Immature natural killer cell (primary cell): ENCODE results near the gene MDFIC. TPM values are rescaled to one million over a fixed set of nuclear protein-coding genes. Genes with fewer than 3 reads are reported as not detected.

Experiments used
- DNase-seq, 3 donors: peaks; one replicate each; pipeline ENCODE4 v3.0.0; 2022; ENCODE audit warnings: mixed read lengths in 1 of 3
- H3K27ac Mint-ChIP-seq, 6 donors: one replicate each; pipeline ENCODE4 v1.8.0; 2020; ENCODE audit warnings: mixed read lengths in 6 of 6, mild to moderate bottlenecking in 5 of 6, inconsistent platforms in 4 of 6, moderate library complexity in 3 of 6
- H3K27me3 Mint-ChIP-seq, 3 donors: one replicate each; pipeline ENCODE4 v1.8.0; 2020 to 2021; ENCODE audit warnings: low read depth in 3 of 3, mild to moderate bottlenecking in 3 of 3, mixed read lengths in 3 of 3, moderate library complexity in 3 of 3, inconsistent platforms in 1 of 3
- H3K36me3 Mint-ChIP-seq, 3 donors: one replicate each; pipeline ENCODE4 v1.8.0; 2020; ENCODE audit warnings: mixed read lengths in 3 of 3, inconsistent platforms in 2 of 3, mild to moderate bottlenecking in 2 of 3
- H3K4me1 Mint-ChIP-seq, 2 donors: one replicate each; pipeline ENCODE4 v1.8.0; 2020; ENCODE audit warnings: inconsistent platforms in 2 of 2, mild to moderate bottlenecking in 2 of 2, mixed read lengths in 2 of 2, moderate library complexity in 1 of 2
- H3K4me3 Mint-ChIP-seq, 5 donors: one replicate each; pipeline ENCODE4 v1.8.0; 2020; ENCODE audit warnings: mild to moderate bottlenecking in 5 of 5, mixed read lengths in 5 of 5, inconsistent platforms in 3 of 5, moderate library complexity in 3 of 5
- H3K9me3 Mint-ChIP-seq, 6 donors: one replicate each; pipeline ENCODE4 v1.8.0; 2020; ENCODE audit warnings: mild to moderate bottlenecking in 6 of 6, mixed read lengths in 6 of 6, inconsistent platforms in 4 of 6, moderate library complexity in 3 of 6
- polyA plus RNA-seq, 3 donors: library from polyadenylated mRNA; unstranded; fragments of 300-500 nt; fragmentation: Illumina TruSeq; gene quantifications; one replicate each; pipeline ENCODE4 v1.2.3, GENCODE V29; 2021

MDFIC gene
- polyA plus RNA-seq, 3 donors from 2014 or later: 20.3 to 40.5 (median 26.8) TPM

GRCh38 chr7:114997487-114998404 is 75.9 kb downstream of the MDFIC start:
- Mint-ChIP-seq H3K36me3 (peaks cover 3 to 26% (median 20%) of the 10 kb centered on the region in 3 donors), H3K27ac (peak overlapping the region in 1 of 6 donors; percentile 17), H3K27me3 (no peaks in the 10 kb centered on the region), H3K4me3 (no peak overlapping the region), H3K4me1 (peaks cover 17 to 47% of the 10 kb centered on the region in 2 donors), H3K9me3 (no peaks in the 10 kb centered on the region)
- DNase-seq: no peak

- Mint-ChIP-seq H3K4me3 (no peak overlapping the region), H3K36me3 (peaks cover 5 to 23% (median 7%) of the 10 kb centered on the region in 3 donors), H3K4me1 (peaks cover 31 to 41% of the 10 kb centered on the region in 2 donors), H3K9me3 (no peaks in the 10 kb centered on the region), H3K27me3 (peaks cover 0 to 1% (median 1%) of the 10 kb centered on the region in 3 donors), H3K27ac (peak overlapping the region in 1 of 6 donors; percentile 38)
- DNase-seq: no peak
Observed at GRCh38 chr7:115004121-115004520, 82.2 kb downstream of the MDFIC start.

GRCh38 chr7:115005251-115005650 is 83.4 kb downstream of the MDFIC start:
- Mint-ChIP-seq H3K27me3 (peaks cover 0 to 1% (median 1%) of the 10 kb centered on the region in 3 donors), H3K36me3 (peaks cover 5 to 23% (median 7%) of the 10 kb centered on the region in 3 donors), H3K4me3 (no peak overlapping the region), H3K27ac (peak overlapping the region in 1 of 6 donors; percentile 25), H3K9me3 (no peaks in the 10 kb centered on the region), H3K4me1 (peaks cover 42 to 53% of the 10 kb centered on the region in 2 donors)
- no peak for DNase-seq

GRCh38 chr7:115005953-115006352 is 84.1 kb downstream of the MDFIC start:
- DNase-seq: no peak
- peaks cover 47 to 60% of the 10 kb centered on the region in 2 donors for H3K4me1 Mint-ChIP-seq
- H3K9me3 Mint-ChIP-seq: no peaks in the 10 kb centered on the region
- H3K4me3 Mint-ChIP-seq: no peak overlapping the region
- peaks cover 0 to 1% (median 1%) of the 10 kb centered on the region in 3 donors for H3K27me3 Mint-ChIP-seq
- H3K27ac Mint-ChIP-seq: peak overlapping the region in 2 of 6 donors; percentile 7 to 70
- H3K36me3 Mint-ChIP-seq: peaks cover 5 to 23% (median 7%) of the 10 kb centered on the region in 3 donors

- H3K27me3 Mint-ChIP-seq: peaks cover 0 to 1% (median 1%) of the 10 kb centered on the region in 3 donors
- H3K36me3 Mint-ChIP-seq: peaks cover under 1 to 19% (median 7%) of the 10 kb centered on the region in 3 donors
- peak overlapping the region in 4 of 6 donors; percentile 54 to 88 (median 86) for H3K27ac Mint-ChIP-seq
- peak overlapping the region; percentile 38 to 78 (median 77) for H3K4me3 Mint-ChIP-seq
- peaks cover 53 to 74% of the 10 kb centered on the region in 2 donors for H3K4me1 Mint-ChIP-seq
- H3K9me3 Mint-ChIP-seq: no peaks in the 10 kb centered on the region
- DNase-seq: no peak
Observed at GRCh38 chr7:115007751-115008150, 85.9 kb downstream of the MDFIC start.

- no peak for DNase-seq
- Mint-ChIP-seq H3K27ac (peak overlapping the region; percentile 54 to 88 (median 86)), H3K36me3 (peaks cover 0 to 12% (median 3%) of the 10 kb centered on the region in 3 donors), H3K9me3 (no peaks in the 10 kb centered on the region), H3K27me3 (peaks cover 0 to 1% (median 1%) of the 10 kb centered on the region in 3 donors), H3K4me1 (peaks cover 55 to 83% of the 10 kb centered on the region in 2 donors), H3K4me3 (peak overlapping the region; percentile 58 to 78 (median 77))
Observed at GRCh38 chr7:115008465-115009114, 86.7 kb downstream of the MDFIC start.

- Mint-ChIP-seq H3K9me3 (no peaks in the 10 kb centered on the region), H3K4me1 (peaks cover 58 to 88% of the 10 kb centered on the region in 2 donors), H3K4me3 (peak overlapping the region; percentile 58 to 78 (median 77)), H3K27ac (peak overlapping the region; percentile 54 to 88 (median 86)), H3K27me3 (peaks cover 0 to 1% (median 1%) of the 10 kb centered on the region in 3 donors), H3K36me3 (peaks cover 0 to 9% (median 8%) of the 10 kb centered on the region in 3 donors)
- DNase-seq: no peak
Observed at GRCh38 chr7:115009139-115009538, 87.2 kb downstream of the MDFIC start.

GRCh38 chr7:115009736-115010440 is 88.0 kb downstream of the MDFIC start:
- H3K4me1 Mint-ChIP-seq: peaks cover 65 to 96% of the 10 kb centered on the region in 2 donors
- peak overlapping the region; percentile 58 to 78 (median 77) for H3K4me3 Mint-ChIP-seq
- H3K36me3 Mint-ChIP-seq: peaks cover 2 to 9% (median 4%) of the 10 kb centered on the region in 3 donors
- DNase-seq: no peak
- H3K9me3 Mint-ChIP-seq: no peaks in the 10 kb centered on the region
- H3K27ac Mint-ChIP-seq: peak overlapping the region; percentile 54 to 88 (median 86)
- H3K27me3 Mint-ChIP-seq: peaks cover 0 to 1% (median 1%) of the 10 kb centered on the region in 3 donors

GRCh38 chr7:115010441-115010820 is 88.5 kb downstream of the MDFIC start:
- Mint-ChIP-seq H3K9me3 (no peaks in the 10 kb centered on the region), H3K27me3 (peaks cover 0 to 1% (median 1%) of the 10 kb centered on the region in 3 donors), H3K27ac (peak overlapping the region in 3 of 6 donors; percentile 13 to 64 (median 55)), H3K36me3 (peaks cover 4 to 9% (median 5%) of the 10 kb centered on the region in 3 donors), H3K4me1 (peaks cover 66 to 97% of the 10 kb centered on the region in 2 donors), H3K4me3 (peak overlapping the region in 3 of 5 donors; percentile 15 to 52 (median 36))
- DNase-seq: no peak

- Mint-ChIP-seq H3K27me3 (no peaks in the 10 kb centered on the region), H3K4me3 (no peak overlapping the region), H3K4me1 (peaks cover 44 to 69% of the 10 kb centered on the region in 2 donors), H3K9me3 (no peaks in the 10 kb centered on the region), H3K27ac (peak overlapping the region in 4 of 6 donors; percentile 23 to 60 (median 37)), H3K36me3 (peaks cover 17 to 22% (median 20%) of the 10 kb centered on the region in 3 donors)
- no peak for DNase-seq
Observed at GRCh38 chr7:115013886-115014285, 92.0 kb downstream of the MDFIC start.

- H3K9me3 Mint-ChIP-seq: no peaks in the 10 kb centered on the region
- peaks cover 35 to 60% of the 10 kb centered on the region in 2 donors for H3K4me1 Mint-ChIP-seq
- H3K27ac Mint-ChIP-seq: peak overlapping the region in 1 of 6 donors; percentile 38
- H3K27me3 Mint-ChIP-seq: no peaks in the 10 kb centered on the region
- no peak for DNase-seq
- H3K36me3 Mint-ChIP-seq: peaks cover 17 to 22% (median 20%) of the 10 kb centered on the region in 3 donors
- peak overlapping the region in 1 of 5 donors; percentile 29 for H3K4me3 Mint-ChIP-seq
Observed at GRCh38 chr7:115014794-115015193, 92.9 kb downstream of the MDFIC start.

- no peaks in the 10 kb centered on the region for H3K9me3 Mint-ChIP-seq
- no peak for DNase-seq
- no peaks in the 10 kb centered on the region for H3K27me3 Mint-ChIP-seq
- H3K4me1 Mint-ChIP-seq: peaks cover 31 to 57% of the 10 kb centered on the region in 2 donors
- H3K27ac Mint-ChIP-seq: peak overlapping the region in 3 of 6 donors; percentile 35 to 49 (median 38)
- H3K36me3 Mint-ChIP-seq: peaks cover 17 to 22% (median 20%) of the 10 kb centered on the region in 3 donors
- H3K4me3 Mint-ChIP-seq: peak overlapping the region in 1 of 5 donors; percentile 29
Observed at GRCh38 chr7:115015619-115016018, 93.7 kb downstream of the MDFIC start.
